HCT116 (cell line): ENCODE measurements around the gene OSCP1.

Source experiments
- ELF1 ChIP-seq: IDR thresholded peaks from 2 replicates; pipeline ENCODE4 v1.6.1; 2012; ENCODE audit warnings: low read depth, borderline replicate concordance
- POLR2AphosphoS5 ChIP-seq: IDR thresholded peaks from 2 replicates; pipeline ENCODE4 v1.6.1; 2011; ENCODE audit warnings: mild to moderate bottlenecking, low read depth, low read length, moderate library complexity
- TF ChIP-seq, protein P1 (sequence below), 3 experiments: fragments of 200-600 bp in 1 of 3; sonication (generic) in 1 of 3; IDR thresholded peaks in 2 of 3; conservative IDR thresholded peaks in 1 of 3; 2 replicates each; pipeline ENCODE4 v1.5.1; 2012 to 2017; ENCODE audit warnings: low read depth in 2 of 3, low read length in 2 of 3, antibody characterized with exemption in 1 of 3, borderline replicate concordance in 1 of 3, control low read depth in 1 of 3, mild to moderate bottlenecking in 1 of 3, mixed read lengths in 1 of 3, mixed run types in 1 of 3, moderate library complexity in 1 of 3; ENCODE audit not compliant: insufficient read depth in 1 of 3
- TF ChIP-seq, protein P2 (sequence below): IDR thresholded peaks from 2 replicates; pipeline ENCODE4 v1.6.1; 2011; ENCODE audit warnings: mild to moderate bottlenecking, low read length, moderate library complexity; ENCODE audit not compliant: insufficient replicate concordance; ENCODE audit errors: extremely low read depth

DNA sequence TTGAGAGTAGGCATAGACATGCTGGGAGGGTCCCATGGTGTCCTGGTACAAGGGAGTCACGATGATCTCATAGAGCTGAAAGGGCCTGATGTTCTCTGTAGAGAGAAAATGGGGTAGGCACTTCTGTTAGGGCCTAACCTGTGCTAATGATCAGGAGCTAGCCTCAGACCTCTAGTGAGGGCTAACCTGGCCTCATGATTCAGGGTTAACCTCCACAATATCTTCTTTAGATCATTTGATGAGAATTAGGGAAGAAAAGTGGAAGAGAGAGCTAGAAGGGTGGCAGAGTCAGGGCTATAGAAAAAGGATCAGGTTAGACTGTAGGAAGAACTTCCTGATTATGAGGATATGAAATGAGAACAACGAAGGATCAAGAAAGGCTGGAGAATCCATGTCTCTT is 18.9 kb upstream of the OSCP1 start:
- TF ChIP-seq, protein P1, sequence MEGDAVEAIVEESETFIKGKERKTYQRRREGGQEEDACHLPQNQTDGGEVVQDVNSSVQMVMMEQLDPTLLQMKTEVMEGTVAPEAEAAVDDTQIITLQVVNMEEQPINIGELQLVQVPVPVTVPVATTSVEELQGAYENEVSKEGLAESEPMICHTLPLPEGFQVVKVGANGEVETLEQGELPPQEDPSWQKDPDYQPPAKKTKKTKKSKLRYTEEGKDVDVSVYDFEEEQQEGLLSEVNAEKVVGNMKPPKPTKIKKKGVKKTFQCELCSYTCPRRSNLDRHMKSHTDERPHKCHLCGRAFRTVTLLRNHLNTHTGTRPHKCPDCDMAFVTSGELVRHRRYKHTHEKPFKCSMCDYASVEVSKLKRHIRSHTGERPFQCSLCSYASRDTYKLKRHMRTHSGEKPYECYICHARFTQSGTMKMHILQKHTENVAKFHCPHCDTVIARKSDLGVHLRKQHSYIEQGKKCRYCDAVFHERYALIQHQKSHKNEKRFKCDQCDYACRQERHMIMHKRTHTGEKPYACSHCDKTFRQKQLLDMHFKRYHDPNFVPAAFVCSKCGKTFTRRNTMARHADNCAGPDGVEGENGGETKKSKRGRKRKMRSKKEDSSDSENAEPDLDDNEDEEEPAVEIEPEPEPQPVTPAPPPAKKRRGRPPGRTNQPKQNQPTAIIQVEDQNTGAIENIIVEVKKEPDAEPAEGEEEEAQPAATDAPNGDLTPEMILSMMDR (IDR thresholded peaks at IDR 0.05 in 2 of 3, conservative IDR thresholded peaks at IDR 0.05 in 1 of 3; ENCODE audit: borderline replicate concordance in 1 of 3, insufficient read depth in 1 of 3, low read depth in 2 of 3, low read length in 2 of 3) = no peak
- TF ChIP-seq POLR2AphosphoS5 (no peak), ELF1 (no peak)
- TF ChIP-seq, protein P2, sequence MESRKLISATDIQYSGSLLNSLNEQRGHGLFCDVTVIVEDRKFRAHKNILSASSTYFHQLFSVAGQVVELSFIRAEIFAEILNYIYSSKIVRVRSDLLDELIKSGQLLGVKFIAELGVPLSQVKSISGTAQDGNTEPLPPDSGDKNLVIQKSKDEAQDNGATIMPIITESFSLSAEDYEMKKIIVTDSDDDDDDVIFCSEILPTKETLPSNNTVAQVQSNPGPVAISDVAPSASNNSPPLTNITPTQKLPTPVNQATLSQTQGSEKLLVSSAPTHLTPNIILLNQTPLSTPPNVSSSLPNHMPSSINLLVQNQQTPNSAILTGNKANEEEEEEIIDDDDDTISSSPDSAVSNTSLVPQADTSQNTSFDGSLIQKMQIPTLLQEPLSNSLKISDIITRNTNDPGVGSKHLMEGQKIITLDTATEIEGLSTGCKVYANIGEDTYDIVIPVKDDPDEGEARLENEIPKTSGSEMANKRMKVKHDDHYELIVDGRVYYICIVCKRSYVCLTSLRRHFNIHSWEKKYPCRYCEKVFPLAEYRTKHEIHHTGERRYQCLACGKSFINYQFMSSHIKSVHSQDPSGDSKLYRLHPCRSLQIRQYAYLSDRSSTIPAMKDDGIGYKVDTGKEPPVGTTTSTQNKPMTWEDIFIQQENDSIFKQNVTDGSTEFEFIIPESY = no peak
